Right atrium auricular region (tissue), 2 donors: Measurements from ENCODE around the gene STK35. TPM values are rescaled to one million over a fixed set of nuclear protein-coding genes. Genes with fewer than 3 reads are reported as not detected.

ENCODE experiments used
- DNase-seq: peaks from one replicate; pipeline ENCODE4 v3.0.0-alpha.2; 2019; ENCODE audit warnings: low spot score
- H3K27ac ChIP-seq, 2 donors: fragments of 200-600 bp; sonication (generic); 1 replicate in 1 of 2; 2 replicates in 1 of 2; pipeline ENCODE4 v1.5.1; 2016 to 2019
- H3K27me3 ChIP-seq, 2 donors: fragments of 200-600 bp; sonication (generic); one replicate each; pipeline versions ENCODE4 v1.5.1 to v1.6.0; 2017 to 2019
- H3K36me3 ChIP-seq: fragments of 200-600 bp; sonication (generic); one replicate; pipeline ENCODE4 v1.5.1; 2016
- H3K4me1 ChIP-seq, 2 donors: fragments of 200-600 bp; sonication (generic); one replicate each; pipeline versions ENCODE4 v1.5.1 to v1.6.0; 2017 to 2019
- H3K4me3 ChIP-seq, 2 donors: fragments of 200-600 bp; sonication (generic); 1 replicate in 1 of 2; 2 replicates in 1 of 2; pipeline ENCODE4 v1.5.1; 2017 to 2019; ENCODE audit warnings: mild to moderate bottlenecking in 1 of 2, moderate library complexity in 1 of 2
- H3K9me3 ChIP-seq, 2 donors: fragments of 200-600 bp; sonication (generic); one replicate each; pipeline ENCODE4 v1.5.1; 2019
- total RNA-seq, 2 donors: library from RNA; depleted of rRNA; stranded (reverse); fragments of >200 nt; gene quantifications; one replicate each; pipeline ENCODE4 v1.1.0, GENCODE V29; 2016
- TF ChIP-seq, protein P1 (sequence below), 2 donors: fragments of 200-600 bp; sonication (generic); IDR thresholded peaks; one replicate each; pipeline ENCODE4 v1.5.1; 2019; ENCODE audit warnings: antibody characterized with exemption in 2 of 2

The STK35 gene
- total RNA-seq, 2 donors from 2014 or later, result 15.0 to 18.8 TPM

DNA sequence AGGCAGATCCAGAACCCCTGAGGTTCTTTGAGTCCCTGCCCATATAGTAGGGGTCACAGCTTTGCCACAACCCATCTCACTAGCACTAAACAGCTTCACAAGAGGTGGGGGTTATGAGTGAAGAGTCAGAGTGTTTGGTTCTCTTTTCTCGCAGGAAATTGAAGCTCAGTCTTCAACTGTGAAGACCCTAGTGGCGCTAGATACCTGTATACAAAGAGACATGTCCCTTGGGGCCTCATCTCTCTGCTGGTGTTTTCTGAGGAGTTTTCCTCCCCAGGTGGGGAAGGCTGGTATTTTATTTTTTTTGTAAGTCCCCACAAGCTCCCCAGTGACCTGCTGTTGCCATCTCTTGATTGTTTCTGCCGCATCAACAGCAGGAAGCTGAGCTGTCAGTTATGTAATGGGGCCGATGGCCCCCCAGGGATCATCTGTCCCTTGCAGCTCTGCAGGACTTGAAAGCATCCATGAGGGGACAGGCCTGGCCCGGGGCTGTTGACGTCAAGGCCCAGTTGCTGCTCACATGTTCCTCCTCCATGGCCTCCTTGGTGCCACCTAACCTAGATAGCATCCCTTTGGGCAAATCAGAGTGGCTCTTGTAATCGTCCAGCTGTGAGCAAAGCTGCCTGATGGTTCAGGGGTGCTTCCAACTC, 23.1 kb downstream of the STK35 start:
- Histone ChIP-seq H3K4me1 (peaks cover 0 to 94% of the 10 kb centered on the region in 2 donors), H3K36me3 (peaks cover 8% of the 10 kb centered on the region), H3K27me3 (no peaks in the 10 kb centered on the region), H3K4me3 (no peak overlapping the region), H3K27ac (peak overlapping the region in 1 of 2 donors; percentile 64), H3K9me3 (no peaks in the 10 kb centered on the region)
- no peak for DNase-seq
- TF ChIP-seq, protein P1, sequence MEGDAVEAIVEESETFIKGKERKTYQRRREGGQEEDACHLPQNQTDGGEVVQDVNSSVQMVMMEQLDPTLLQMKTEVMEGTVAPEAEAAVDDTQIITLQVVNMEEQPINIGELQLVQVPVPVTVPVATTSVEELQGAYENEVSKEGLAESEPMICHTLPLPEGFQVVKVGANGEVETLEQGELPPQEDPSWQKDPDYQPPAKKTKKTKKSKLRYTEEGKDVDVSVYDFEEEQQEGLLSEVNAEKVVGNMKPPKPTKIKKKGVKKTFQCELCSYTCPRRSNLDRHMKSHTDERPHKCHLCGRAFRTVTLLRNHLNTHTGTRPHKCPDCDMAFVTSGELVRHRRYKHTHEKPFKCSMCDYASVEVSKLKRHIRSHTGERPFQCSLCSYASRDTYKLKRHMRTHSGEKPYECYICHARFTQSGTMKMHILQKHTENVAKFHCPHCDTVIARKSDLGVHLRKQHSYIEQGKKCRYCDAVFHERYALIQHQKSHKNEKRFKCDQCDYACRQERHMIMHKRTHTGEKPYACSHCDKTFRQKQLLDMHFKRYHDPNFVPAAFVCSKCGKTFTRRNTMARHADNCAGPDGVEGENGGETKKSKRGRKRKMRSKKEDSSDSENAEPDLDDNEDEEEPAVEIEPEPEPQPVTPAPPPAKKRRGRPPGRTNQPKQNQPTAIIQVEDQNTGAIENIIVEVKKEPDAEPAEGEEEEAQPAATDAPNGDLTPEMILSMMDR (IDR thresholded peaks at IDR 0.05), result no peak

DNA sequence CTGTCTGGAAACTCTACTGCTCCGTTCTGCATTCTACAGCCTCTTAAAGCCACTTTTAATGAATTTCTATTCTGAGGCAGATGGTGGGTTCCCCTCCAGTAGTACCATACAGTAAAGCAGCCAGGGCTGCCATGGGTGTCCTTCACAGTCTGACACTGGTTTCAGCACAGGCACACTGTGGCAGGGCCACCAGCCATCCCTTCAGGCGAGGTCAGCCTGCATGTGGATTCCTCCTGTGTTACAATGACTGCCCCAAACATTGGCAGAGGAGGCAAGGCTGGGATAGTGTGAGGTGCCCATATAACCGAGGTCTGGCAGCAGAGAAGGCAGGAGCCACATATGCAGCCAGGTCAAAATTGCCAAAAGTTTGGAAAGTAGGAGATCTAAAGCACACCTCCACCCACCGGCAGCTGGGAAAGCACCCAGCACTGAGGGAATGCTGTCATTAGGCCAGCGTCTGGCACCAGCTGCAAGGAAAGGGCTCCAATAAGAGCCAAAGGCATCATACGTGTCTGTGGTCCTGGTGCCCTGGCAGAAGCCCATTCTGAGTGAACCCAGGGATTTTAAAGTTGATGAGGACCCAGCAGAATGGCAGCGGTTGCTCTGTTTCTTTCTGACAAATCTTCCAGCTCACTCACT, 24.0 kb downstream of the STK35 start:
- peaks cover 8% of the 10 kb centered on the region for H3K36me3 ChIP-seq
- peaks cover 0 to 94% of the 10 kb centered on the region in 2 donors for H3K4me1 ChIP-seq
- H3K27me3 ChIP-seq, result no peaks in the 10 kb centered on the region
- TF ChIP-seq, protein P1 (IDR thresholded peaks at IDR 0.05), result no peak
- no peak overlapping the region for H3K4me3 ChIP-seq
- H3K27ac ChIP-seq, result peak overlapping the region; percentile 26 to 64
- DNase-seq, result no peak
- H3K9me3 ChIP-seq, result no peaks in the 10 kb centered on the region

DNA sequence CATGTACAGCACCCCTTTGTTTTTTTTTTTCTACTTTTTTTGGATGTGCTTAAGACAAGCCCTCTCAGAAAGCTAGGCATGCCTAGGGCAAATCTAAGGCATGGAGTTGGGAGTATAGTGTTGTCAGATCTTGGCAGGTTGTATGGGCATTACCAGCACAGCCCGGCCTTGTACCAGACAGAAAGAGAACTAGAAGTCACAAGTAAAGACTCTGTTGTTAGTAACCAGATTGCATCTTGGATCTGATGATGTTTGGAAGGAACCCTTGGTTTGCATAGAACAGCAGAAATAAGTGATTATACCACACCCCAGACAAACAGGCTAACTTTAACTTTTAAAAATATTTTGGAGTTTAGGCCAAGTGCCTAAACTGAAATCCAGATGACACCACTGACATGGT, 25.6 kb downstream of the STK35 start:
- Histone ChIP-seq H3K27ac (peak overlapping the region in 1 of 2 donors; percentile 5), H3K27me3 (no peaks in the 10 kb centered on the region), H3K36me3 (peaks cover 8% of the 10 kb centered on the region), H3K4me1 (peaks cover 0 to 94% of the 10 kb centered on the region in 2 donors), H3K9me3 (no peaks in the 10 kb centered on the region), H3K4me3 (no peak overlapping the region)
- TF ChIP-seq, protein P1 (IDR thresholded peaks at IDR 0.05), result no peak
- no peak for DNase-seq

DNA sequence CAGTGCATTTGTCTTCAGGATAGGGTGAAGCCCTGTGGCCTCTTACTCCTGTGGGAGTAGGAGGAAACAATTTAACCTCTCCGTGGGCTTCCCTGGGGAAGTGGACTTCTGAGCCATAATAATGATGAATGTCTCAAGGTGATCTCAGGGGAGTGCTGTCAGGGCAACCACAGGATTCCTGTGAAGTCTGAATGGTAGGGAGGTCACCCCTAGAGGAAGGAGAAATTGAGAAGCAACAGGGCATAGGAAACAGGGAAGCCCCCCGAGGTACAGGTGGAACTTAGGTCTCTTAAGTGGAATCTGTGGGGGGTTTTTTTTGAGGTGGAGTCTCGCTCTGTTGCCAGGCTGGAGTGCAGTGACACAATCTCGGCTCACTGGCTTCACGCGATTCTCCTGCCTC, 26.9 kb downstream of the STK35 start:
- Histone ChIP-seq H3K27ac (no peak overlapping the region), H3K4me1 (peaks cover 0 to 94% of the 10 kb centered on the region in 2 donors), H3K36me3 (peaks cover 8% of the 10 kb centered on the region), H3K27me3 (no peaks in the 10 kb centered on the region), H3K9me3 (no peaks in the 10 kb centered on the region), H3K4me3 (no peak overlapping the region)
- TF ChIP-seq, protein P1 (IDR thresholded peaks at IDR 0.05), result no peak
- DNase-seq, result no peak

DNA sequence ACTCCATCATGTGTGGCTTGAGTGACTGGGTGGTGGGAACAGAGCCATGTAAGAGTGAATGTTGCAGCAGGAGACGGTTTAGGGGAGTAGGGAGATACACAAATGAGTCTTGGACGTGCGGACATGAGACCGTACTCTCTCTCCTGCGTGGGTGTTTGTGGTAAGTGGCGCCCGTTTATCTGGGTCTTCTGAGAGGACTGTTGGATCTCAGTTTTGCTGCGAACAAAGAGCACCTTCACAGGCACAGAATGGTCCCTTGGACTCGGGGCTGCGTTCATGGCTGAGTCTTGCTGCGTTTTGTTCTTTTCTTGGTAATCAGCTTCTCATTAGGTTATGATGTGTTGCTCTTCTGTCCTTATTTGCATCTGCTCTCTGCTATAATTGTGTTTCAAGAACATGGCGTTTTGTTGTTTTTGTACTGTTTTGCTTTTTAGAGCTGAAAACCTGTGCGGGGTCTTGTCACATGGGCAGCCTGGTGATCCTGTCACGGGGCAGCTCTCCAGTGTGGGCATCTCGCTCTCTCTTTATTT, 28.5 kb downstream of the STK35 start:
- Histone ChIP-seq H3K27me3 (no peaks in the 10 kb centered on the region), H3K4me3 (no peak overlapping the region), H3K4me1 (peaks cover 0 to 94% of the 10 kb centered on the region in 2 donors), H3K27ac (peak overlapping the region in 1 of 2 donors; percentile 12), H3K9me3 (no peaks in the 10 kb centered on the region), H3K36me3 (peaks cover 8% of the 10 kb centered on the region)
- TF ChIP-seq, protein P1 (IDR thresholded peaks at IDR 0.05), result no peak
- no peak for DNase-seq
